HG03558 (cell line): ENCODE results near the gene AKR1C2.

Experiments
- ATAC-seq: cut with Tn5 transposase; IDR thresholded peaks from one replicate; pipeline ENCODE4 v1.9.1; 2021; ENCODE audit warnings: moderate number of reproducible peaks; ENCODE audit not compliant: unreplicated experiment; ENCODE audit errors: extremely low read depth

AKR1C2 gene

GRCh38 chr10:4939224-4940072 is 64.2 kb downstream of the AKR1C2 start:
- no peak for ATAC-seq
